Chondrocyte (in vitro differentiated cells): ENCODE measurements around the gene PFKP. TPM values are rescaled to one million over a fixed set of nuclear protein-coding genes. Genes with fewer than 3 reads are reported as not detected.
"Not testable (repeated sequence)": the region's sequence is repeated elsewhere in the genome, so short reads cannot be mapped to it uniquely, and the experiment has no call there.

Experiments used
- DNase-seq: peaks from one replicate; pipeline ENCODE4 v3.0.0; 2021; ENCODE audit warnings: mixed read lengths, low spot score
- H3K27ac Mint-ChIP-seq: one replicate; pipeline ENCODE4 v1.8.0; 2021; ENCODE audit warnings: mild to moderate bottlenecking, moderate library complexity, mixed read lengths; ENCODE audit not compliant: unreplicated experiment
- H3K27me3 Mint-ChIP-seq: 2 replicates; pipeline ENCODE4 v1.8.0; 2021; ENCODE audit warnings: low read depth, mixed read lengths
- H3K36me3 Mint-ChIP-seq: 2 replicates; pipeline ENCODE4 v1.8.0; 2021; ENCODE audit warnings: low read depth, mixed read lengths
- H3K4me1 Mint-ChIP-seq: 2 replicates; pipeline ENCODE4 v1.8.0; 2021; ENCODE audit warnings: low read depth, mild to moderate bottlenecking, mixed read lengths
- H3K4me3 Mint-ChIP-seq: one replicate; pipeline ENCODE4 v1.8.0; 2021; ENCODE audit warnings: mild to moderate bottlenecking, moderate library complexity, mixed read lengths; ENCODE audit not compliant: unreplicated experiment
- H3K9me3 Mint-ChIP-seq: 2 replicates; pipeline ENCODE4 v1.8.0; 2021; ENCODE audit warnings: low read depth, mixed read lengths
- total RNA-seq: library from RNA; stranded (reverse); gene quantifications from 3 replicates; pipeline ENCODE4 v1.2.1, GENCODE V29; 2021
- TF ChIP-seq, protein P1 (sequence below): fragments of 200-600 bp; sonication (generic); IDR thresholded peaks from 2 replicates; pipeline ENCODE4 v1.5.0; 2021; ENCODE audit warnings: antibody characterized with exemption, mild to moderate bottlenecking, moderate library complexity

Gene PFKP
- total RNA-seq, 1 donor from 2014 or later = 182 TPM

DNA sequence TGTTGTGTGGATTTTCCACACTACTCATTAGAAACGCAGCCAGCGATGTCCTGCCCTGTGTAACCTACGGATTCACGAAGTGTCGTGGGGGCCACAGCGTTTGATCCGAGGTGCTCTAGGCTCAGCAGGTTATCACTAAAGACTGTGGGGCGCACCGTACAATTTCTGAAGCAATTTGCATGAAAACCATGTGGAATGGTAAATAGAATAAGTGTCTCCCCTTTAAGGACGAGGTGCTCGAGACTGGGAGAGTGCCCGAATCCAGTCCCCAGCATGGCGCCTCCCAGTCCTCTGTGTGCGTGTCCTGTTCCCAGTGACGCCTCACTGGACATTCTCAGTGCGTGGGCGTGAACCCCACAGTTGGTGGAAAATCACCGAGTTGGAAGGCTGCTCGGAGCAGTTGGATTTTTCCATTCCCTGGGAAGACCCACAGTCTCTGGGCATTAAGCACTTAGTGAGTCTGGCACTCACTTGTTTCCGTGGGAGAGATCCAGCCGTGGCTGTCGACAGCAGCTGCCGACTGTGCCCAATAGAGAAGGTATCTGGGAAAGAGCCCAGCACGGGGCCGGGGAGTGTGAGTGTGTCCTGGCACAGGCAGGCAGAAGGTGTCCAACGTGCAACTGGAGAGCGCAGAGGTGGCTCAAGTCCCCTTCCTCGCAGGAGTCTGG is 37.0 kb downstream of the PFKP start:
- H3K36me3 Mint-ChIP-seq = peaks cover 43% of the 10 kb centered on the region
- H3K9me3 Mint-ChIP-seq = no peaks in the 10 kb centered on the region
- peak overlapping the region; percentile 32 for H3K27ac Mint-ChIP-seq
- H3K4me3 Mint-ChIP-seq = no peak overlapping the region
- H3K27me3 Mint-ChIP-seq = no peaks in the 10 kb centered on the region
- peak; percentile 68 for DNase-seq
- peaks cover 29% of the 10 kb centered on the region for H3K4me1 Mint-ChIP-seq
- TF ChIP-seq, protein P1, sequence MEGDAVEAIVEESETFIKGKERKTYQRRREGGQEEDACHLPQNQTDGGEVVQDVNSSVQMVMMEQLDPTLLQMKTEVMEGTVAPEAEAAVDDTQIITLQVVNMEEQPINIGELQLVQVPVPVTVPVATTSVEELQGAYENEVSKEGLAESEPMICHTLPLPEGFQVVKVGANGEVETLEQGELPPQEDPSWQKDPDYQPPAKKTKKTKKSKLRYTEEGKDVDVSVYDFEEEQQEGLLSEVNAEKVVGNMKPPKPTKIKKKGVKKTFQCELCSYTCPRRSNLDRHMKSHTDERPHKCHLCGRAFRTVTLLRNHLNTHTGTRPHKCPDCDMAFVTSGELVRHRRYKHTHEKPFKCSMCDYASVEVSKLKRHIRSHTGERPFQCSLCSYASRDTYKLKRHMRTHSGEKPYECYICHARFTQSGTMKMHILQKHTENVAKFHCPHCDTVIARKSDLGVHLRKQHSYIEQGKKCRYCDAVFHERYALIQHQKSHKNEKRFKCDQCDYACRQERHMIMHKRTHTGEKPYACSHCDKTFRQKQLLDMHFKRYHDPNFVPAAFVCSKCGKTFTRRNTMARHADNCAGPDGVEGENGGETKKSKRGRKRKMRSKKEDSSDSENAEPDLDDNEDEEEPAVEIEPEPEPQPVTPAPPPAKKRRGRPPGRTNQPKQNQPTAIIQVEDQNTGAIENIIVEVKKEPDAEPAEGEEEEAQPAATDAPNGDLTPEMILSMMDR = no peak

DNA sequence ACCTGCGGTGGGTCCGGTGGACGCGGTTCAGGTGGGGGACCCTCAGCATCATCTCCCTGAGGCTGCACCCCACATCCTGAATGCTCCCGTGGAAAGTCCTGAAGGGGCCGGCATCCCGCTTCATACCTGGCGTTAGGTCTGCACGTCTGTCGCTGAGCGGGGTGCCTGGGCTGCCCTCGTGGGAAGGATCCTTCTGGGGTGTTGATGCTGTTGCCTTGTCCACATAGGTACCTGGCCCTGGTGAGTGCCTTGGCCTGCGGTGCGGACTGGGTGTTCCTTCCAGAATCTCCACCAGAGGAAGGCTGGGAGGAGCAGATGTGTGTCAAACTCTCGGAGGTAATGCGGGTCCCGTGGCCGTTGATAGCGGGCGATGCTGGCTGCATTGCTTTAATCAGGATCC is 37.8 kb downstream of the PFKP start:
- Mint-ChIP-seq H3K4me1 (peaks cover 24% of the 10 kb centered on the region), H3K36me3 (peaks cover 39% of the 10 kb centered on the region), H3K27me3 (no peaks in the 10 kb centered on the region), H3K27ac (no peak overlapping the region), H3K9me3 (no peaks in the 10 kb centered on the region), H3K4me3 (no peak overlapping the region)
- TF ChIP-seq, protein P1 = no peak
- DNase-seq = peak; percentile 65

DNA sequence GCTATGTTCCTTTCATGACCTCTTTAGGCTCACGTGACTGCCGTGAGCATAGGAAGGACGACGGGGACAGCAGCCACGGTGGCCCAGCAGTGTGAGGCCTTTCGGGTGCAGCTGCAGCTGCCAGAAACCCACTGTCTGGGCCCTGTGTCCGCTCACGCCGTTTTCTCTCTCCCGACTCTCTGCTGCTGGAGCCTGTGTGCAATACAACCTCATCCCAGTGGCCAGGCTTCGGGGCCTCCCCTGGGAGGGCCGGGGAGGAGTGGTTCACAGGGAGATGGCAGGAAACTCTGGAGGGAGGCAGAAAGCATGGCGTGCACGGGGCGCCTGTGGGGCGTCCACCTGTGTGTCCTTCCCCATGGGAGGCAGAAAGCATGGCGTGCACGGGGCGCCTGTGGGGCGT is 38.6 kb downstream of the PFKP start:
- TF ChIP-seq, protein P1 = no peak
- Mint-ChIP-seq H3K4me3 (no peak overlapping the region), H3K36me3 (peaks cover 41% of the 10 kb centered on the region), H3K9me3 (no peaks in the 10 kb centered on the region), H3K27me3 (no peaks in the 10 kb centered on the region), H3K4me1 (peaks cover 29% of the 10 kb centered on the region), H3K27ac (peak overlapping the region; percentile 81)
- peak; percentile 42 for DNase-seq

DNA sequence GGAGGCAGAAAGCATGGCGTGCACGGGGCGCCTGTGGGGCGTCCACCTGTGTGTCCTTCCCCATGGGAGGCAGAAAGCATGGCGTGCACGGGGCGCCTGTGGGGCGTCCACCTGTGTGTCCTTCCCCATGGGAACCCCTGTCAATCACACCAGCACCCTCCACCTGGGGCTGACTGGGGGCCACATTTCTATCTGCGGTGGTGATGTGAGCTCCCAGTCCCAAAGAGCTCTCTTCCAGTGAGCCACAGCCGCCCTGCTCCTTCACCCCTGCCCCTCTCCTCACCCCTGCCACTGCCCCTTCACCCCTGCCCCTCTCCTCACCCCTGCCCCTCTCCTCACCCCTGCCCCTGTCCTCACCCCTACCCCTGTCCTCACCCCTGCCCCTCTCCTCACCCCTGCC is 39.0 kb downstream of the PFKP start:
- not testable (repeated sequence) for H3K4me3 Mint-ChIP-seq, H3K27me3 Mint-ChIP-seq, H3K27ac Mint-ChIP-seq, H3K9me3 Mint-ChIP-seq
- H3K36me3 Mint-ChIP-seq = peaks cover 42% of the 10 kb centered on the region
- peak; percentile 56 for DNase-seq
- H3K4me1 Mint-ChIP-seq = peaks cover 30% of the 10 kb centered on the region

DNA sequence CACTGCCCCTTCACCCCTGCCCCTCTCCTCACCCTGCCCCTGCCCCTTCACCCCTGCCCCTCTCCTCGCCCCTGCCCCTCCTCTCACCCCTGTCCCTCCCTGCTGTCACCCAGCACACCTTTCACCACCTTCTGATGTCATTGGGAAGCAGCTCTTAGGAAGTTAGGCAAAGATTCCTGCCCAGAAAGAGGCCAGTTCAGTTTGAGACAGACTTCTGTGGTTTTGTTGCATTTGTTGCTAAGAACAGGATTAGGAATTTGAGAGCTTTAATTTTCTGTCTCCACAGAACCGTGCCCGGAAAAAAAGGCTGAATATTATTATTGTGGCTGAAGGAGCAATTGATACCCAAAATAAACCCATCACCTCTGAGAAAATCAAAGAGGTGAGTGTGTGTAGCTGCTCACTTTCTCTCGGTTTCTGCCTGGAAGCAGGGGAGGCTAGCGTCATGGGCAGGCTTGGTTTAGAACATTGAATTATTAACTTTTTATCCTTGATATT is 39.6 kb downstream of the PFKP start:
- H3K36me3 Mint-ChIP-seq = peaks cover 43% of the 10 kb centered on the region
- peak; percentile 10 for DNase-seq
- H3K4me1 Mint-ChIP-seq = peaks cover 32% of the 10 kb centered on the region
- H3K9me3 Mint-ChIP-seq = no peaks in the 10 kb centered on the region
- peak overlapping the region; percentile 37 for H3K4me3 Mint-ChIP-seq
- peak overlapping the region; percentile 98 for H3K27ac Mint-ChIP-seq
- no peaks in the 10 kb centered on the region for H3K27me3 Mint-ChIP-seq
- TF ChIP-seq, protein P1 = no peak
